Ectodermal cell (in vitro differentiated cells): ENCODE results near the gene NFATC3.

Experiments used
- H3K27ac ChIP-seq: 2 replicates; pipeline ENCODE4 v1.7.0; 2013; ENCODE audit warnings: mild to moderate bottlenecking, low read depth, low read length; ENCODE audit not compliant: insufficient read depth, poor library complexity, severe bottlenecking
- H3K27me3 ChIP-seq: 2 replicates; pipeline ENCODE4 v1.7.0; 2013; ENCODE audit warnings: mild to moderate bottlenecking, low read length; ENCODE audit not compliant: insufficient read depth, control insufficient read depth, poor library complexity, severe bottlenecking
- H3K36me3 ChIP-seq: one replicate; pipeline ENCODE4 v1.7.0; 2013; ENCODE audit warnings: low read length; ENCODE audit not compliant: control insufficient read depth, insufficient read depth
- H3K4me1 ChIP-seq: one replicate; pipeline ENCODE4 v1.7.0; 2013; ENCODE audit warnings: low read length; ENCODE audit not compliant: control insufficient read depth, insufficient read depth
- H3K4me3 ChIP-seq: 2 replicates; pipeline ENCODE4 v1.7.0; 2013; ENCODE audit warnings: low read depth, low read length, control low read depth; ENCODE audit not compliant: insufficient read depth
- H3K9me3 ChIP-seq: 2 replicates; pipeline ENCODE4 v1.7.0; 2013; ENCODE audit warnings: mild to moderate bottlenecking, low read length, moderate library complexity; ENCODE audit not compliant: control insufficient read depth
- WGBS, 2 experiments: methylation state at CpG; one replicate each; pipeline ENCODE4 v1.1.7; 2013; ENCODE audit warnings: missing lambda C conversion rate in 2 of 2; 5-methylcytosine and 5-hydroxymethylcytosine counted together

NFATC3 gene

GRCh38 chr16:68206245-68206644 lies 121.1 kb downstream of the NFATC3 start:
- no peaks in the 10 kb centered on the region for H3K4me1 ChIP-seq

GRCh38 chr16:68214726-68215125 lies 129.6 kb downstream of the NFATC3 start:
- H3K27ac ChIP-seq = no peak overlapping the region
- H3K4me1 ChIP-seq = no peaks in the 10 kb centered on the region
- no peaks in the 10 kb centered on the region for H3K36me3 ChIP-seq
- H3K4me3 ChIP-seq = no peak overlapping the region
- H3K27me3 ChIP-seq = no peaks in the 10 kb centered on the region
- no peaks in the 10 kb centered on the region for H3K9me3 ChIP-seq
- WGBS, 2 experiments = 86 to 95% methylated on average over 2 to 3 of the region's 3 CpGs

More at GRCh38 chr16:68206245-68206644, 121.1 kb downstream of the NFATC3 start:
- no peak overlapping the region for H3K27ac ChIP-seq
- no peaks in the 10 kb centered on the region for H3K9me3 ChIP-seq
- no peak overlapping the region for H3K4me3 ChIP-seq
- H3K36me3 ChIP-seq = no peaks in the 10 kb centered on the region
- 76 to 100% methylated on average over 1 of the region's 2 CpGs for whole genome bisulfite sequencing, 2 experiments
- no peaks in the 10 kb centered on the region for H3K27me3 ChIP-seq

- no peaks in the 10 kb centered on the region for H3K27me3 ChIP-seq
- H3K27ac ChIP-seq = no peak overlapping the region
- no peaks in the 10 kb centered on the region for H3K9me3 ChIP-seq
- no peak overlapping the region for H3K4me3 ChIP-seq
- no peaks in the 10 kb centered on the region for H3K36me3 ChIP-seq
- WGBS, 2 experiments = 96 to 97% methylated on average over 1 of the region's 1 CpG
- no peaks in the 10 kb centered on the region for H3K4me1 ChIP-seq
Observed at GRCh38 chr16:68215302-68215701, 130.1 kb downstream of the NFATC3 start.

- Histone ChIP-seq H3K9me3 (no peaks in the 10 kb centered on the region), H3K4me3 (no peak overlapping the region), H3K27me3 (no peaks in the 10 kb centered on the region), H3K4me1 (no peaks in the 10 kb centered on the region), H3K36me3 (no peaks in the 10 kb centered on the region), H3K27ac (no peak overlapping the region)
- WGBS, 2 experiments = 93 to 94% methylated on average over 3 of the region's 3 CpGs
Observed at GRCh38 chr16:68216240-68216639, 131.1 kb downstream of the NFATC3 start.

GRCh38 chr16:68217506-68217905 lies 132.3 kb downstream of the NFATC3 start:
- Histone ChIP-seq H3K27me3 (no peaks in the 10 kb centered on the region), H3K4me3 (no peak overlapping the region), H3K36me3 (no peaks in the 10 kb centered on the region), H3K4me1 (no peaks in the 10 kb centered on the region), H3K9me3 (no peaks in the 10 kb centered on the region), H3K27ac (no peak overlapping the region)
- WGBS, 2 experiments = 93 to 96% methylated on average over 4 of the region's 4 CpGs

GRCh38 chr16:68219725-68220351 lies 134.7 kb downstream of the NFATC3 start:
- Histone ChIP-seq H3K36me3 (no peaks in the 10 kb centered on the region), H3K27me3 (no peaks in the 10 kb centered on the region), H3K4me3 (no peak overlapping the region), H3K27ac (no peak overlapping the region), H3K9me3 (no peaks in the 10 kb centered on the region), H3K4me1 (no peaks in the 10 kb centered on the region)
- 96 to 97% methylated on average over 6 of the region's 6 CpGs for WGBS, 2 experiments

- no peaks in the 10 kb centered on the region for H3K4me1 ChIP-seq
- H3K4me3 ChIP-seq = no peak overlapping the region
- H3K9me3 ChIP-seq = no peaks in the 10 kb centered on the region
- no peaks in the 10 kb centered on the region for H3K36me3 ChIP-seq
- no peak overlapping the region for H3K27ac ChIP-seq
- H3K27me3 ChIP-seq = no peaks in the 10 kb centered on the region
- WGBS, 2 experiments = 100% methylated on average over 1 of the region's 1 CpG
Observed at GRCh38 chr16:68223072-68223471, 137.9 kb downstream of the NFATC3 start.

GRCh38 chr16:68226116-68226515 lies 140.9 kb downstream of the NFATC3 start:
- Histone ChIP-seq H3K4me3 (no peak overlapping the region), H3K9me3 (no peaks in the 10 kb centered on the region), H3K27ac (no peak overlapping the region), H3K27me3 (no peaks in the 10 kb centered on the region), H3K36me3 (no peaks in the 10 kb centered on the region), H3K4me1 (no peaks in the 10 kb centered on the region)
- 93 to 96% methylated on average over 4 of the region's 4 CpGs for WGBS, 2 experiments

- H3K9me3 ChIP-seq = no peaks in the 10 kb centered on the region
- H3K36me3 ChIP-seq = no peaks in the 10 kb centered on the region
- no peaks in the 10 kb centered on the region for H3K27me3 ChIP-seq
- 88 to 91% methylated on average over 3 of the region's 3 CpGs for WGBS, 2 experiments
- no peak overlapping the region for H3K27ac ChIP-seq
- H3K4me3 ChIP-seq = no peak overlapping the region
- no peaks in the 10 kb centered on the region for H3K4me1 ChIP-seq
Observed at GRCh38 chr16:68227183-68227793, 142.1 kb downstream of the NFATC3 start.

- Histone ChIP-seq H3K36me3 (no peaks in the 10 kb centered on the region), H3K4me1 (no peaks in the 10 kb centered on the region), H3K4me3 (no peak overlapping the region), H3K27ac (no peak overlapping the region), H3K27me3 (no peaks in the 10 kb centered on the region), H3K9me3 (no peaks in the 10 kb centered on the region)
- WGBS, 2 experiments = 92 to 93% methylated on average over 2 of the region's 2 CpGs
Observed at GRCh38 chr16:68227850-68228553, 142.8 kb downstream of the NFATC3 start.
